ENCODE results near the gene TMEM61.

DNA sequence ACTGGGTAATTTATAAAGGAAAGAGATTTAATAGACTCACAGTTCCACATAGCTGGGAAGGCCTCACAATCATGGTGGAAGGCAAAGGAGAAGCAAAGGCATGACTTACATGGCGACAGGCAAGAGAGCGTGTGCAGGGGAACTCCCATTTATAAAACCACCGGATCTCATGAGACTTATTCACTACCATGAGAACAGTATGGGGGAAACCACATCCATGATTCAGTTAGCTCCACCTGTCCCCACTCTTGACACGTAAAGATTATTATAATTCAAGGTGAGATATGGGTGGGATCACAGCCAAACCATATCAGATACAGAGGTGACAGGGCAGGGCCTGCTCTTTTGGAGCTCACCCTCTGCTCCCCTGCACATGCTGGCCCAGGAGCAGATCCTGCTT lies 31.4 kb upstream of the TMEM61 start:
- TF ChIP-seq EZH2 (IDR thresholded peaks at IDR 0.05) = no peak
- no peak for TF ChIP-seq POLR2AphosphoS5 (IDR thresholded peaks at IDR 0.05; ENCODE audit: borderline replicate concordance, low read depth, low read length)
